Muscle of arm (tissue), 12 donors: ENCODE measurements around the gene SLC22A5. TPM values are rescaled to one million over a fixed set of nuclear protein-coding genes. Genes with fewer than 3 reads are reported as not detected.
"Not testable (repeated sequence)": the region's sequence is repeated elsewhere in the genome, so short reads cannot be mapped to it uniquely, and the experiment has no call there.

Experiments
- DNase-seq: peaks from one replicate; pipeline ENCODE4 v3.0.0-alpha.2; 2013
- polyA plus RNA-seq, 12 donors: library from polyadenylated mRNA; unstranded; fragments of 120-200 nt; gene quantifications; one replicate each; pipeline ENCODE4 v1.2.1, GENCODE V29; 2013; ENCODE audit not compliant: insufficient read length in 12 of 12

The SLC22A5 gene
- polyA plus RNA-seq, 12 donors = 6.0 to 14.0 (median 8.8) TPM; not detected in 1

- peak; percentile 69 for DNase-seq
Observed at GRCh38 chr5:132410451-132411303, 41.2 kb downstream of the SLC22A5 start.

DNA sequence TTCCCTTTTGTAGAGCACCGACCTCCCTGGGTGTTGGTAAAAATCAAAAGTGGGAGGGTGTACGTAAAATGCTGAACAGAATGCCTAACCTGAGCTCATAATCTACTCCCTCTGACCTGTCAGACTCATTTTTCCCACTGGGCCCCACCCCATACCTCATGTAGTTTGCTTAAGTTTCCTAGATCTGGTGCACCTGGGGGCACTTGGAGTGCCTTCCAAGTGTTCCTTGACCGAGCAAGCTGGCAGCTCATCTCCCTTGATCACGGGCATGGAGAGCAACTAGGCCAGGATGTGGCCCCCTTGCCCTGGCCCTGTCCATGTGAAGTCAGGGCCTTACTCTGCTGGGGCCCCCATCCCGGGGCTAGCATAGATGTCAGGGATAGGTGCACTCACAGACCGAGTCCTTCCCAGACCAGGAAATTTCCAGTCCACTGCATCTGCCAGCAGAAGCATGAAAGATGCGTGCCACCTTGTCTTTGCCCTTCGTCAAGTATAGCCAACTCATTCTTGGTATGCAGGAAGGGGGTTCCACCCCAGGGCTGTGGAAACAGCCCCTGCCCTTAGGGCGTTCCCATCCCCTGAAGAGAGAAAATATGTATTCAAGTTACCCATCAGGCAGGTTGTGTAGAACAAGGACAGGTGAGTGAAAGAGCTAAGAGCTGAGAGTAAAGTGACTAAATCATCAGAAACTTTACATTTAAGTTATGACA, 41.9 kb downstream of the SLC22A5 start:
- no peak for DNase-seq

DNA sequence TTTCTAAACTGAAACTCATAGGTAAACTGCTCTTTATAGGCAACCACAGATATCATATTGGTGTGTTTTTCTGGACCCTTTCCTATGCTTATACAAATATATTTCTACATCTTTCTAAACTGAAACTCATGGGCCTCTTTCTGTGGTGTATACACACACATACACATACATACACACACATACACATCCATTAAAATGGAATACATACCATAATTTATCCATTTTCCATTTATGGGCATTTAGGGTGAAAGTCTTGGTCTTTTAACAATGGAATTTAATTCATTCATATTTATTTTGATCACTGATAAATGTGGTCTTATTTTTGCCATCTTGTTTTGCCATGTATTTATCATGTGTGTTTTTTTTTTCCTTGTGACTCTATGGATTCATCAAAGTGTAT, 44.1 kb downstream of the SLC22A5 start:
- DNase-seq = no peak

GRCh38 chr5:132414634-132415378, 45.3 kb downstream of the SLC22A5 start:
- no peak for DNase-seq

DNA sequence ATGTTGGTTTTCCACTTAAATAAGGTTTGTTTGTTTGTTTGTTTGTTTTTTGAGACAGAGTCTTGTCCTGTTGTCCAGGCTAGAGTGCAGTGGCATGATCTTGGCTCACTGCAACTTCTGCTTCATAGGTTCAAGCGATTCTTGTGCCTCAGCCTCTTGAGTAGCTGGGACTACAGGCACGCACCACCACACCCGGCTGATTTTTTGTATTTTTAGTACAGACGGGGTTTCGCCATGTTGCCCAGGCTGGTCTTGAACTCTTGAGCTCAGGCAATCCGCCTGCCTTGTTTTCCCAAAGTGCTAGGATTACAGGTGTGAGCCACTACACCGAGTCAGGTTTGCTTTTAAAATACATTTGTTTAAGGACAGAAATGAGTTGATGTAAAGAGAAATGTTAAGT, 46.0 kb downstream of the SLC22A5 start:
- not testable (repeated sequence) for DNase-seq

GRCh38 chr5:132416306-132417009, 46.9 kb downstream of the SLC22A5 start:
- no peak for DNase-seq

GRCh38 chr5:132417010-132417439, 47.5 kb downstream of the SLC22A5 start:
- no peak for DNase-seq

DNA sequence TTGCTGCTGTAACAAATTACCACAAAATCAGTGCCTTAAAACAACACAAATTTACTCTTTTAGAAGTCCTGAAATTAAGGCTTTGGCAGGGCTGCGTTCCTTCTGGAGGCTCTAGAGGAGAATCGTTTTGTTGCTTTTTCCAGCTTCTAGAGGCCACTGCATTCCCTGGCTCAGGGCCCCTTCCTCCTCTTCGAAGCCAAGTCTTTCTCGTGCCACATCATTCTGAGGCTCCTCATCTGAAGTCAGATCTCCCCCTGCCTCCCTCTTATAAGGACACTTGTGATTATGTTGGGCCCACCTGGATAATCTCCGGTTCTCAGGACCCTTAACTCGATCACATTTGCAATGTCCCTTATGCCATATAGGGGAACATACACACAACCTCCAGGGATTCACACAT, 48.0 kb downstream of the SLC22A5 start:
- no peak for DNase-seq

DNA sequence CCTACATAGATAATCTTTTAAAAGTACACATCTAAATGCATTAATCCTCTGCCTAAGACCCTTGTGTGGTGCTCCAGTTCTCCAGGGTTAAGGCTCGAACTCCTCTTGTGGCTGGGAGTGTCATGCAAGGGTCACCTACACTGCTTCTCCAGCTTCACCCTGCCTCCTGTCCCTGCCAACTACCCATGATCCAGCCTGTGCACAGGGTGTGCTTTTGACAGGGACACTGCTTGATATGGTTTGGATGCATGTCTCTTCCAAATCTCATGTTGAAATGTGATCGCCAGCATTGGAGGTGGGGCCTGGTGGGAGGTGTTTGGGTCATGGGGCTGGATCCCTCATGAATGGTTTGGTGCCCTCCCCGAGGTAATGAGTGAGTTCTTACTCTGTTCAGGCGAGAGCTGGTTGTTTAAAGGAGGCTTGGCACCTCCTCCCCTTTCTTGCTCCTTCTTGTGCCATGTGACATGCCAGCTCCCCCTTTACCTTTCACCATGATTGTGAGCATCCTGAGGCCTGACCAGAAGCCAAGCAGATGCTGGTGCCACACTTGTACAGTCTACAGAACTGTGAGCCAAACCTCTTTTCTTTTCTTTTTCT, 48.5 kb downstream of the SLC22A5 start:
- DNase-seq = no peak

DNA sequence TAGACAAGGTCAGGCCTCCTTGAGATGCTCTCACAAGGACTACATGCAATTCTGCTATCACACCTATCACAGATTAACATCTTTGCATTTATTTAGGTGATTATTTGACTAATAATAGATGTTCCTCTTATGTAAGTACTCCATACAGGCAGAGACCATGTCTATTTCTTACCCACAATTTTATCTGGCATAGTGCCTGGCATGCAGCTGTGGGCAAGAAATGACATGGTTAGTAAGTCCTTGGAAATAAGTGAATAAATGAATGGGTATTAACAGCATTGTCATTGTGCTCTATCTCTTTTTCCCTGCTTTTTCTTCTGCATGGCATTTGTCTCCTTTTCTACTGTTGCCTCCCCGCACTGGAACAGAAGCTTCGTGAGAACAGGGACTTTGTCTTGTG, 49.4 kb downstream of the SLC22A5 start:
- DNase-seq = no peak

DNA sequence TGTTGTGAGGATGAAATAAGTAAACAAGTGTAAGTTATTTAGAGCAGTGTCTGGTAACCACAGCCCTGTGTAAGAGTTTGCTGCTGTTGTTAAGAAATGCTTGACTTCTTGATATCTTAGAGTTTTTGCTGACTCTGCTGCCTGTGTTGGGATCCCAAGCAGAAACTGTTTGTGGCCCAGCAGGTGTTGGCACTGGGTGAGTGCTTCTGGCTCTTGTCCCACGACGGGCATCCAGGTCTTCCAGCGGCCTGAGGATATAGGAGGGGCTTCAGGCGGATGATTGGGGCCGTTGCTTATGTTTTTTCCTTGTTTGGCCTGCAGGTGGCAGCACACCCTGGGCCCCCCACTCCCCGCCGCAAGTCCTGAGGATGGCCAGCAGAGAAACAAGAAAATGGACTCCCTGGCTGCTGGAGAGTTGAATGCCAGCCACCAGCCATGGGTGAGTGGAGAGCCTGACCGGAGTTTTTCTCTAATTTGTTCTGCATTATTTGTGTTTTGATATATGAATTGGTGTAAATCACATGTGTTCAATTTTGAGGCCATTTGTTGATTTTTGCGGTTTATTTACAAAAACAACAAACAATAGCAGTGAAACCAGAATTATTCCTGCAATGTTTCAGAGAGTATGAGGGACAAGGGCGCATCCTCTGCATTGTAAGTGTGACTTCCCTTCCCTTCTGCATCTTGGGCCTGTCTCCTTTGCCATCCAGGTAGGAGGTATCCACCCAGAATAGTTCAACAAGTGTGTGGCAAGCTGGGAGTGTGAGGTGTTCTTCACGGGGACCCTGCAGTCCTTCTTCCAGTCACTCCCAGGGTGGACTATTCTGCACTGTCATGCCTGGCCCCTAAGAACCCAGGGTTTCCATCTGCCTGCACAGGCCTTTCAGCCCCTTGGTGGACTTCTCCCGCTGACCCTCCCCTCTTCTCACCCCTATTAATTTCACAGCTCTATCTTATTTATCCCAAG, 50.3 kb downstream of the SLC22A5 start:
- DNase-seq = peak; percentile 81

DNA sequence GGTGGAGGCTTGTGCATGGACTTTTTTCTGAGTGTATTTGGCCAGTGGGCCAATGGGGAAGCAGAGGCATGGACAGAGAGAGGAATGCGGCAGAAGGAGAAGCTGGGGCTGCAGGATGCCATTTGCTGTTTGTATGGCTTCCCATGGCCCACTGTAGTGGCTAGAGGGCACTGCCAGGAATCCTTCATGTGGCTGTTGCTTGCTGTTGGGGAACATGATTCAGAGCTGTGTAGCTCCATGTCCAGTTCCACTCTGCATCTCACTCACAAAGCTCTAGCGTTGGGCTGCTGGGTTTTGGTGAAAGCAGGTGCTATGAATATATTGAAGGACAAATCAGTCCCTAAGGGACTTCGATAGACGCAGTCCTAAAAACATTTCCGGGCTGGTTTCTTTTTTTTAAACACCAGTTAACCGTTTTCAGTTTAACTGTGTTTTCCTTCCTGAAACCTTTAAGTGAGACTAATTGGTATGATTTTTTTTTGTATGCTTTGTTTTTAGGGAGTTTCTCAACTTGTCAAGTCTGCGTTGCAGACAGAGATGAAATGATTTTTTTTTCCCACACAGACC, 51.3 kb downstream of the SLC22A5 start:
- DNase-seq = no peak

DNA sequence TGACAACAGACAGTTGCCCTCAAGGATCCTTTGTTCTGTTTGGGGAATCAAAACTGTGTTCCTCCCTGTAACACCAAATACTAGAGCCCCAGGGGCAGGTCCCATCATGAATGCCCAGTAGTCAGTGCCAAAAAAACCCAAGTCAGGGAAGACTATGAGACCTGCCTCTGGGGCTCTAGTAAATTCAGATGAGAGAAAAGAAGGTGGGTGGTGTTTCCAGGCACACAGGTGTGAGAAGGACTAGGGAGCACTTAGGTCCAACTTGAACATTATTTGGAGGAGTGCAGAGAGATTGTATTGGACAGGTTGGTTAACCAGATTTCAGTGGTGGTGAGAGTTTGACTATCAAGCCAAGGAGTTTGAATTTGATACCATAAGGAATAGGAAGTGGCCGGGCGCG, 52.0 kb downstream of the SLC22A5 start:
- DNase-seq = no peak

- no peak for DNase-seq
Observed at GRCh38 chr5:132422720-132423437, 53.4 kb downstream of the SLC22A5 start.

- DNase-seq = no peak
Observed at GRCh38 chr5:132423438-132423898, 54.0 kb downstream of the SLC22A5 start.

DNA sequence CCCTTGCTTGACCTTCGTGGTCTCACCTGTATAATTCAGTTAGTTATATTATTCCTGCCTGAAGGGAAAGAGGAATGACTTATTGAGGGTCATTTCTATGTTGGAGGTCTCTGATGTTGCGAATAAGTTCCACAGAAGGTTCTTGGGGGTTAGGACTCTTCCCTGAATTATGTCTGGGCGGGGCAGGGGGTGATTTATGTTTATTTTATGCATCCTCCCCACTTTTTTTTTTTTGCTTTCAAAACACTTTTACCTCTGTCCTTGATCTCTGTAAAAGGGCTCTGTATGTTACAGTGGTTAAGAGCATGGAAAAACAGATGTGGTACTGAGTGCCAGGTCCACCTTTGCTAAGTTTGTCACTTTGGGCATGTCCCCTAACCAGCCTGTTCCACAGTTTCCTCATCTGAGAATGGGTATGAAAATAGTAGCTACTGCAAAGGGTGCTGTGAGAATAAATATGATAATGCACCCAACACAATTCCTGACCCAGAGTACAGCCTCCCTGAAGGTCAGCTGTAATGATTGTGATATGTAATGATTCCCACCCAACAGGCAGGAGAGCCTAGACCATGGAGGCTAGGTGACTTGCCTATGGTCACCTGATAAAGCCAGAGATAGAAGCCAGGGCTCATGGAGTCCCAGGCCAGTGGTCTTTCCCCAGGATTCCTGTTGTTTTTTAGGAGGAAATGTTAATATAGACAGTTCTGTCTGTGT, 54.8 kb downstream of the SLC22A5 start:
- DNase-seq = no peak

GRCh38 chr5:132425009-132425937, 55.8 kb downstream of the SLC22A5 start:
- no peak for DNase-seq
